ENCODE measurements around the gene UGT3A1. TPM values are rescaled to one million over a fixed set of nuclear protein-coding genes. Genes with fewer than 3 reads are reported as not detected.
"Not testable (repeated sequence)": the region's sequence is repeated elsewhere in the genome, so short reads cannot be mapped to it uniquely, and the experiment has no call there.

UGT3A1 gene
- total RNA-seq = not detected

DNA sequence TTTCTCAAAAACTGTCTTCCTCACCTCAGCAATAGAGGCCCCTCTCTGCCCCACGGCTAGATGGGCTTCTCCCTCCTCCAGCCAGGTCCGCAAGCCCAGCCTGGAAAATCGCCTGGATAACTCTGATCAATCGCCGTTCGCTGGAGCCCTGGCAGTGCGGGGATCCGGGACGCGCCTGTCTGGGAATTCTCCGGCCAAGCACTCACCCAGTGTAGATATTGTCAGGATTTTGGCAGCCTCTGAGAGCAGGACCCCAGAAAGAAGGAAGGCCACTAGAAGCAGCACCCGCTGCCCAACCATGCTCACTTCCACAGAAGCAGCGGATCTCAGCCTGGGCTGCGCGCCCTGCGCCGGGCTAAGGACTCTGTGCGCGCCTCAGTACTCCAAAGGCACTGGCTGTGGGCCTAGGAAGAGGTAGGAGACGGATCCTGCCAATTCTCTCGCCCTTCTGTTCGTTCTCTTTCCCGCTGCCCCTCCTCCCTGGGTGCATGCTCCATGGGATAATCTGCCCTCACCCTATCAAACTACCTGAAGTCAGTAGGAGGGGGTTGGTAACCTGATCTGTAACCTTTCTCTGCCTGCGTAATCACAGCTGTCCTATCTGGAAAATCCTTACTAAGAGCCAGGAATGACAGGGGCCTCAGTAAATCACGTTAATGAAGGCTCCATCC is at the start of gene UGT3A1:
TSS of gene UGT3A1 (minus strand) at position 450 of the 671 bp plus-strand sequence. CDS start at position 300, 150 bp downstream.
- Mint-ChIP-seq H3K4me1 (ENCODE audit: low read depth) (no peaks in the 10 kb centered on the region), H3K4me3 (no peak within 1 kb of the TSS), H3K36me3 (ENCODE audit: low read depth) (no peaks in the 10 kb centered on the region), H3K9me3 (no peaks in the 10 kb centered on the region), H3K27ac (no peak within 1 kb of the TSS), H3K27me3 (peaks cover 13% of the 10 kb centered on the region)
- TF ChIP-seq, protein P1, sequence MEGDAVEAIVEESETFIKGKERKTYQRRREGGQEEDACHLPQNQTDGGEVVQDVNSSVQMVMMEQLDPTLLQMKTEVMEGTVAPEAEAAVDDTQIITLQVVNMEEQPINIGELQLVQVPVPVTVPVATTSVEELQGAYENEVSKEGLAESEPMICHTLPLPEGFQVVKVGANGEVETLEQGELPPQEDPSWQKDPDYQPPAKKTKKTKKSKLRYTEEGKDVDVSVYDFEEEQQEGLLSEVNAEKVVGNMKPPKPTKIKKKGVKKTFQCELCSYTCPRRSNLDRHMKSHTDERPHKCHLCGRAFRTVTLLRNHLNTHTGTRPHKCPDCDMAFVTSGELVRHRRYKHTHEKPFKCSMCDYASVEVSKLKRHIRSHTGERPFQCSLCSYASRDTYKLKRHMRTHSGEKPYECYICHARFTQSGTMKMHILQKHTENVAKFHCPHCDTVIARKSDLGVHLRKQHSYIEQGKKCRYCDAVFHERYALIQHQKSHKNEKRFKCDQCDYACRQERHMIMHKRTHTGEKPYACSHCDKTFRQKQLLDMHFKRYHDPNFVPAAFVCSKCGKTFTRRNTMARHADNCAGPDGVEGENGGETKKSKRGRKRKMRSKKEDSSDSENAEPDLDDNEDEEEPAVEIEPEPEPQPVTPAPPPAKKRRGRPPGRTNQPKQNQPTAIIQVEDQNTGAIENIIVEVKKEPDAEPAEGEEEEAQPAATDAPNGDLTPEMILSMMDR (IDR thresholded peaks at IDR 0.05) = no peak
- ChIA-PET CTCF (no interaction called here), POLR2A (no interaction called here)
- ATAC-seq (no peak), DNase-seq (no peak)
- intact Hi-C loops (cut with micrococcal nuclease) = no loop called here

DNA sequence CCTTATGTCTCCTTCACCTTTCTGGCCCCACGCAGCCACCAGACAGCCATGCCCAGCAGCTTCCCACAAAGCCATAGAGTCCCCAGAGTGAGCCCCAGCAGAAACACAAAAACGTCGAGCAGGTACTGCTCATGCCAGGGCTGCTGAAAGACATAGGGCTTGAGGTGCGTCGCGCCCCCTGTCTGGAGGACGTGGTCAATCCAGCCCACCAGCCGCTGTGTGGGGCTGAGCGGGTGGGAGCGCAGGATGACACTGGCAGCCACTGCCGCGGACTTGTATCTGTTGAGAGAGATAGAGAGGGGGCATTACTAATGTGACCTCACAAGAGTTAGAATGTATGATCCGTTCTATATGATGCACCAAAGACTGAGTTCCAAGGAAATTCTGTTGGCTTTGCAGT is 44.5 kb upstream of the UGT3A1 start:
- intact Hi-C loops (cut with micrococcal nuclease) = no loop called here
- Mint-ChIP-seq H3K36me3 (ENCODE audit: low read depth) (no peaks in the 10 kb centered on the region), H3K27ac (no peak overlapping the region), H3K4me3 (no peak overlapping the region), H3K4me1 (ENCODE audit: low read depth) (no peaks in the 10 kb centered on the region), H3K9me3 (no peaks in the 10 kb centered on the region), H3K27me3 (peaks cover 5% of the 10 kb centered on the region)
- DNase-seq (no peak), ATAC-seq (no peak)
- TF ChIP-seq, protein P1 (IDR thresholded peaks at IDR 0.05) = no peak
- ChIA-PET POLR2A (no interaction called here), CTCF (no interaction called here)

DNA sequence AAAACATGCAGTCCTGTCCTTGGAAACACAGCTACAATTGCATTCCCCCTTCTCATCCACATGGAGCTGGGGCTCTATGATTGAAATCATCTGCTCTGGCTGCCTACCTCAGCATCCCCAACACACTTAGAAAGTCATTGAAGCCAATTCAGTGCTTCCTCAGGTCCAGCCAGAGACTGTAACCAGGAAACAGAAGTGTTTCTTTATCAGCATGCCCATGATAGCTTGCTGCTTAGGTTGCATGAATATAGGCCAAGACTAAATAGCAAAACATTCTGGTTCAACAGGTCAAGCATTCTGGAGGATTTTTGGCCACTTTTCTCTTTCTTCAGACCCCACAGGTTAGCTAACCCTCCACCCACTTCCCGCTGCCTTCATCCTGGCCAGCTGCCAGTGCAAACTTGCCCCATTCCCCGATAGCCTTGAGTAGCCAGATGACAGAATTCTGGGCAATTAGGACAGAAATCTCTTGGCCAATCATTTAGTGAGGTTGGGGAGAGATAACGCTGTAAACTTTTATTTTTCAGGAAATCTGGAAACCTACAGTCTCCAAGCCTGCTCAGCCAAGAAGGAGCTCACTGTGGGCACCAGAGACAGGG is 43.4 kb upstream of the UGT3A1 start:
- H3K4me3 Mint-ChIP-seq; POLR2A ChIA-PET; H3K4me1 Mint-ChIP-seq (ENCODE audit: low read depth); H3K9me3 Mint-ChIP-seq; H3K27me3 Mint-ChIP-seq; H3K36me3 Mint-ChIP-seq (ENCODE audit: low read depth); intact Hi-C loops (cut with micrococcal nuclease); ATAC-seq; CTCF ChIA-PET; DNase-seq; H3K27ac Mint-ChIP-seq: not testable (repeated sequence)

- Mint-ChIP-seq H3K9me3 (no peaks in the 10 kb centered on the region), H3K27me3 (peaks cover 5% of the 10 kb centered on the region), H3K27ac (no peak overlapping the region), H3K4me1 (ENCODE audit: low read depth) (no peaks in the 10 kb centered on the region), H3K4me3 (no peak overlapping the region), H3K36me3 (ENCODE audit: low read depth) (no peaks in the 10 kb centered on the region)
- POLR2A ChIA-PET = no interaction called here
- DNase-seq (no peak), ATAC-seq (no peak)
- TF ChIP-seq, protein P1 (IDR thresholded peaks at IDR 0.05) = no peak
- CTCF ChIA-PET = no interaction called here
- intact Hi-C loops (cut with micrococcal nuclease) = no loop called here
These were observed 42.3 kb upstream of the UGT3A1 start for GRCh38 chr5:36033486-36033885.

GRCh38 chr5:36033047-36033446 is 41.9 kb upstream of the UGT3A1 start:
- intact Hi-C loops (cut with micrococcal nuclease) = no loop called here
- Mint-ChIP-seq H3K4me3 (no peak overlapping the region), H3K4me1 (ENCODE audit: low read depth) (no peaks in the 10 kb centered on the region), H3K36me3 (ENCODE audit: low read depth) (no peaks in the 10 kb centered on the region), H3K27ac (no peak overlapping the region), H3K9me3 (no peaks in the 10 kb centered on the region), H3K27me3 (peaks cover 5% of the 10 kb centered on the region)
- TF ChIP-seq, protein P1 (IDR thresholded peaks at IDR 0.05) = no peak
- ChIA-PET CTCF (no interaction called here), POLR2A (no interaction called here)
- ATAC-seq (no peak), DNase-seq (no peak)
